ENCODE results near the gene MMP13.

DNA sequence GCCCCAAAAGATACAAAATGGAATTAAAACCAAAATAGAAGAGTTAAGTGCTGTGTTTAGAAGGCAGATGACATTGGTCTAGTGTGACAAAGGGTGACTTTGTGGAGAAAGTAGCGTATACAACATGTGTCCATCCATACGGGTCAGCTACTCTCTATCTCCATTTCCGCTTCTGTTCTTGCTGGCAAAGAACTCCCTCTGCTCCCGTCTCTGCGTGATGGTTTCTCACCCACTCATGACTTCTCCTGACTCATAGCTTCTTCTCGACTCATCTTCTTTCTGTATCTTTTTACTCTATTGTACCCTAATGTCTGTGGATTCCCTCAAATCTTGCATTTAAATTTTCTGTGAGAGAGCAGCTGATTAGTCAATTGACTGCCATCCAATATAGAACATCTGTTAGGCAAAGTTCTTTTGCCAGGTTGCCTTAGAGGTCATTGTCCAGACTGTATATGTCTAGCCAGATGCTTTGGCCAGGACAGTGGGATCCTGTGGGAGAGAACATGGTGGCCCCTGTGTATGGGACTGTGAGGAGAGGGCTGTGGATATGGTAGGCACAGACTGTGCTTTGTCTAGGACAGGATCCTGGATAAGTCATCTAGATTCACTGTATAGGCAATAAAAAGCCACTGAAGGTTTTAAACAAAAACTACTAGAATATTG, 28.4 kb downstream of the MMP13 start:
- no peak for TF ChIP-seq ZNF384 (IDR thresholded peaks at IDR 0.05)
- TF ChIP-seq ARNT (IDR thresholded peaks at IDR 0.05) = no peak
- no peak for TF ChIP-seq L3MBTL2 (conservative IDR thresholded peaks at IDR 0.05)
- no peak for TF ChIP-seq PKNOX1 (IDR thresholded peaks at IDR 0.05)
- no peak for TF ChIP-seq FOXK2 (IDR thresholded peaks at IDR 0.05)
- TF ChIP-seq ELF4 (IDR thresholded peaks at IDR 0.05) = no peak
- TF ChIP-seq FOXM1 (IDR thresholded peaks at IDR 0.05; ENCODE audit: borderline replicate concordance) = no peak

All from HEK293T (cell line).